ENCODE data around the gene MSL2.
"Not testable (repeated sequence)": the region's sequence is repeated elsewhere in the genome, so short reads cannot be mapped to it uniquely, and the experiment has no call there.

MSL2 gene

GRCh38 chr3:136192831-136193230 is 3.3 kb downstream of the MSL2 start:
- DNase-seq: no peak

GRCh38 chr3:136192195-136192594 is 3.9 kb downstream of the MSL2 start:
- not testable (repeated sequence) for DNase-seq

- no peak for DNase-seq
These were observed 6.1 kb downstream of the MSL2 start for GRCh38 chr3:136189859-136190617.

GRCh38 chr3:136189043-136189442 is 7.1 kb downstream of the MSL2 start:
- DNase-seq: no peak

- no peak for DNase-seq
These were observed 8.3 kb downstream of the MSL2 start for GRCh38 chr3:136187868-136188267.

GRCh38 chr3:136186846-136187245 is 9.3 kb downstream of the MSL2 start:
- DNase-seq: no peak

- no peak for DNase-seq
These were observed 9.8 kb downstream of the MSL2 start for GRCh38 chr3:136186344-136186743.

- no peak for DNase-seq
These were observed 11.4 kb downstream of the MSL2 start for GRCh38 chr3:136184703-136185102.

GRCh38 chr3:136181741-136182140 is 14.4 kb downstream of the MSL2 start:
- DNase-seq: no peak

- DNase-seq: no peak
These were observed 18.3 kb downstream of the MSL2 start for GRCh38 chr3:136177876-136178275.

- DNase-seq: no peak
These were observed 22.1 kb downstream of the MSL2 start for GRCh38 chr3:136173939-136174490.

- no peak for DNase-seq
These were observed 25.0 kb downstream of the MSL2 start for GRCh38 chr3:136171097-136171542.

GRCh38 chr3:136168236-136168635 is 27.9 kb downstream of the MSL2 start:
- not testable (repeated sequence) for DNase-seq

GRCh38 chr3:136166507-136166906 is 29.6 kb downstream of the MSL2 start:
- DNase-seq: no peak

- DNase-seq: not testable (repeated sequence)
These were observed 32.5 kb downstream of the MSL2 start for GRCh38 chr3:136163607-136164006.

GRCh38 chr3:136162322-136162721 is 33.8 kb downstream of the MSL2 start:
- no peak for DNase-seq

GRCh38 chr3:136161516-136161915 is 34.6 kb downstream of the MSL2 start:
- no peak for DNase-seq

- no peak for DNase-seq
These were observed 43.2 kb downstream of the MSL2 start for GRCh38 chr3:136152963-136153362.

GRCh38 chr3:136152176-136152843 is 43.8 kb downstream of the MSL2 start:
- no peak for DNase-seq

- no peak for DNase-seq
These were observed 44.9 kb downstream of the MSL2 start for GRCh38 chr3:136151219-136151618.

- no peak for DNase-seq
These were observed 46.5 kb downstream of the MSL2 start for GRCh38 chr3:136149667-136150066.

GRCh38 chr3:136146981-136147729 is 49.0 kb downstream of the MSL2 start:
- DNase-seq: no peak

- DNase-seq: not testable (repeated sequence)
These were observed 51.7 kb downstream of the MSL2 start for GRCh38 chr3:136144397-136144796.
